Activated T-cell treated with anti-CD3 and anti-CD28 coated beads, Interleukin-2, amount 50 U/mL, for 72 hours (primary cell): ENCODE measurements around the gene SPINK8. TPM values are rescaled to one million over a fixed set of nuclear protein-coding genes. Genes with fewer than 3 reads are reported as not detected.
"Not testable (repeated sequence)": the region's sequence is repeated elsewhere in the genome, so short reads cannot be mapped to it uniquely, and the experiment has no call there.

ENCODE experiments used
- ATAC-seq, 2 donors: fragments of 150-1000 bp; cut with Tn5 transposase; replicated peaks in 1 of 2; 2 replicates each; pipeline ENCODE4 v1.10.0; 2021; ENCODE audit warnings: moderate library complexity in 2 of 2, mild to moderate bottlenecking in 1 of 2
- DNase-seq, 2 donors: peaks; one replicate each; pipeline ENCODE4 v3.0.0; 2021 to 2022; ENCODE audit warnings: mixed read lengths in 1 of 2
- H3K27ac Mint-ChIP-seq: one replicate; pipeline ENCODE4 v1.8.0; 2022; ENCODE audit warnings: mild to moderate bottlenecking, moderate library complexity, mixed read lengths
- H3K27me3 Mint-ChIP-seq: one replicate; pipeline ENCODE4 v1.8.0; 2022; ENCODE audit warnings: low read depth, mixed read lengths
- H3K36me3 Mint-ChIP-seq, 2 donors: one replicate each; pipeline ENCODE4 v1.8.0; 2022; ENCODE audit warnings: mixed read lengths in 2 of 2, mild to moderate bottlenecking in 1 of 2; ENCODE audit not compliant: insufficient read depth in 2 of 2
- H3K4me1 Mint-ChIP-seq: one replicate; pipeline ENCODE4 v1.8.0; 2022; ENCODE audit warnings: low read depth, mixed read lengths
- H3K4me3 Mint-ChIP-seq, 2 donors: one replicate each; pipeline ENCODE4 v1.8.0; 2022; ENCODE audit warnings: mild to moderate bottlenecking in 2 of 2, mixed read lengths in 2 of 2, moderate library complexity in 2 of 2
- H3K9me3 Mint-ChIP-seq, 2 donors: one replicate each; pipeline ENCODE4 v1.8.0; 2022; ENCODE audit warnings: mixed read lengths in 2 of 2
- total RNA-seq, 2 donors: library from RNA; stranded (reverse); gene quantifications; one replicate each; pipeline ENCODE4 v1.2.3, GENCODE V29; 2022

The SPINK8 gene
- not detected for total RNA-seq

DNA sequence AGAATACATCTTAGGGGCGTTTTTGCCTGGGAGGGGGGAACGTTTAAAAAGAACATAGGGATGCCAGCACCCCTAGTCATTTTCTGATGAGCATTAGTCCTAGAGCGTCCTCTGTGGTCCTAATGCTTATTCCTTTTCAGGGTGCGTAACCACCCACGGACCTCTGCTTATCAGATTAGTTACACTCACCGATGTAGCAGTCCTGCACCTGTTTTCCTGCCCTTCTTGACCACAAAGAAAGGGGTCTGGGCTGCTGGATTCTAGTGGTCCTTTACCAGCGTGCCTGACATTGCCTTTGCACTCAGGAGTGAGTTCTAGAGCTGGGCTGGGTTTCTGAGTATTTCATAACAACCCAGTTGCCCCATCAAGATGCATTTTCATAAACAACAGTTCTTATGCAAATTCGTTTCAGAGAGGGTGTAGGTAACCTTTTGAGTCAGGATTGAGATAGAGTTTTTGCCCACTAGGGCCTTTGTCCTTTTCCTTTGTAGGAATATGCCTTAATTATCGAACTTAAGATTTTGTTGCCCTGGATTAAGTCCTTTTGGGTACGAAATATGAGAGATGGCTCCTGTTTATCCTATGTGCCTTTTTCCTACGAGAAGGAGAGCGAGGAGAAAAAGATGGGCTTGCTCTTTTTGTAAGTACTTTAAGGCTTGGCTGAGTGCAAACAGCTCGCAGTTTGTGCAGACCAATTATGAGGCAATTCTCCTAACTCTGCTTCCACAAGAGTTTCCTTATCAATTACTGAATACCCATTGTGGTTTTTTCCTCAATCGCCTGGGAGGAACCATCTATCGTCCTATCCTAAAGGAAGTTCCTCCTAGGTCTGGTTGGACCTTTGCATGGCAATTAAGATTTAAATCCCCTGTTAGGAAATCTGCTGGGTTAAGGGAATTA is at the start of gene SPINK8:
SPINK8 (minus strand) TSS at position 316 of the 900 bp plus-strand sequence. CDS start 5,320 bp downstream, outside the sequence.
- H3K4me1 Mint-ChIP-seq, H3K9me3 Mint-ChIP-seq, H3K4me3 Mint-ChIP-seq, H3K36me3 Mint-ChIP-seq, ATAC-seq, DNase-seq, H3K27ac Mint-ChIP-seq: not testable (repeated sequence)
- peaks cover 20% of the 10 kb centered on the region for H3K27me3 Mint-ChIP-seq

- Mint-ChIP-seq H3K4me3 (no peak overlapping the region), H3K27me3 (peaks cover 3% of the 10 kb centered on the region), H3K4me1 (no peaks in the 10 kb centered on the region), H3K36me3 (no peaks in the 10 kb centered on the region), H3K27ac (no peak overlapping the region), H3K9me3 (no peaks in the 10 kb centered on the region)
- ATAC-seq (no peak), DNase-seq (no peak)
Observed at GRCh38 chr3:48372862-48373435, 39.5 kb upstream of the SPINK8 start.

- DNase-seq (no peak), ATAC-seq (no peak)
- H3K36me3 Mint-ChIP-seq = no peaks in the 10 kb centered on the region
- no peak overlapping the region for H3K4me3 Mint-ChIP-seq
- H3K4me1 Mint-ChIP-seq = no peaks in the 10 kb centered on the region
- no peaks in the 10 kb centered on the region for H3K9me3 Mint-ChIP-seq
- no peaks in the 10 kb centered on the region for H3K27me3 Mint-ChIP-seq
- no peak overlapping the region for H3K27ac Mint-ChIP-seq
Observed at GRCh38 chr3:48372377-48372770, 38.9 kb upstream of the SPINK8 start.

- Mint-ChIP-seq H3K27me3 (no peaks in the 10 kb centered on the region), H3K4me3 (no peak within 1 kb of the TSS), H3K9me3 (no peaks in the 10 kb centered on the region), H3K36me3 (no peaks in the 10 kb centered on the region), H3K27ac (no peak within 1 kb of the TSS), H3K4me1 (no peaks in the 10 kb centered on the region)
- DNase-seq (no peak), ATAC-seq (no peak)
Observed at GRCh38 chr3:48371651-48372376, 38.4 kb upstream of the SPINK8 start, which contains the start of gene FBXW12. Gene FBXW12 (plus strand): TSS chr3:48372219. CDS start chr3:48372768, 549 bp downstream.

- Mint-ChIP-seq H3K4me1 (no peaks in the 10 kb centered on the region), H3K27ac (no peak overlapping the region), H3K27me3 (no peaks in the 10 kb centered on the region), H3K36me3 (no peaks in the 10 kb centered on the region), H3K4me3 (no peak overlapping the region), H3K9me3 (no peaks in the 10 kb centered on the region)
- DNase-seq (no peak), ATAC-seq (no peak)
Observed at GRCh38 chr3:48370333-48370713, 36.9 kb upstream of the SPINK8 start.

DNA sequence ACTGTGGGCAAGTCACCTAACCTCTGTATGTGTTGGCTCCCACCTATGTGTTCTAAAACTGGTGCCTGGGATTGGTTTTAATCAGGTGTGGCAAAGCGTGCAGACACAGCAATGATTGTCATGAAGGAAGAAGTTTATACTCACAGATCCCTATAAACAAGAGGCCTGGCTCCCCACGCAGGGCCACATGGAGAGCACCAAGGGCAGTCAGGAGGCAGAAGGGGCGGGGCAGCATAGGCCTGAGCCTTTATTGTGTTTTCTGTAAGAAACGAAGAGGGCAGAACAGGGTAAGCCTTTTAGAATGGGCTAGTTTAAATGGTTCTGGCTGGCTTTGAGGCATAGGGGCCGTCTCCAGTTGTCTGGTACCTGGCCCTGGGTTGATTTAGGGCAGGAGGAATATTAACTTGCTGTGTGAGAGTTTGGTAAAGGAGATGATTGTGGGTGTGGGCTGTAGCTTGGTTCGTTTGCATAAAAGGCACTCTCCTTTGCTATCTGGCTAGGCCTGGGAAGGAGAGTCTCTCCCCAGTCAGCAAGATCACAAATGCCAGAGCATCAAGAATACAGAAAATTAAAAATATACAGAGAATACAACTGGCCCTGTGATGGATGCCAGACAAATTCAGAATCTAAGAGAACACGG is 36.4 kb upstream of the SPINK8 start:
- Mint-ChIP-seq H3K4me1 (no peaks in the 10 kb centered on the region), H3K27ac (no peak overlapping the region), H3K4me3 (no peak overlapping the region), H3K9me3 (peaks cover under 1 to 2% of the 10 kb centered on the region in 2 donors), H3K36me3 (peaks cover 0 to under 1% of the 10 kb centered on the region in 2 donors), H3K27me3 (no peaks in the 10 kb centered on the region)
- DNase-seq (no peak), ATAC-seq (no peak)

DNA sequence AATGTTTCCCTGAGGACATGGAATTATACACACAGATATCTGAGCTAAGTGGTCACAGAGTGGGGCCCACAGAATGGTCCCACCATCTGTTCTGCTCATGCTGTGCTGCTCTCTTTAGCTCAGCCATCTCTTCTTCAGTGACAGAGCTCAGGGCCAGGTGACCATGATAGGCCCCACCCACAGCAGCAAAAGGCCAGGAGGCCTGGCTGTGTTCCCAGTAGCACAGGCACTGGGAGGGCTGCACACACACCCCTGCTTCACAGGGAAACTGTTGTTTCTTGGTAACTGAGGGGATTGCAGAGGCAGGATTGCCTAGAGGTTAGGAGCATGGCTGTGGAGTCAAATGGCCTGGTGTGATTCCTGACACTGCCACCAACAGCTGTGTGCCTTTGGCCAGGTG is 33.7 kb upstream of the SPINK8 start:
- Mint-ChIP-seq H3K9me3 (peaks cover 3 to 7% of the 10 kb centered on the region in 2 donors), H3K4me1 (no peaks in the 10 kb centered on the region), H3K4me3 (no peak overlapping the region), H3K27me3 (no peaks in the 10 kb centered on the region), H3K36me3 (peaks cover 0 to 1% of the 10 kb centered on the region in 2 donors), H3K27ac (no peak overlapping the region)
- ATAC-seq = no peak
- no peak for DNase-seq

- peaks cover 7 to 8% of the 10 kb centered on the region in 2 donors for H3K36me3 Mint-ChIP-seq
- H3K27ac Mint-ChIP-seq = no peak overlapping the region
- H3K4me1 Mint-ChIP-seq = no peaks in the 10 kb centered on the region
- H3K9me3 Mint-ChIP-seq = peaks cover 8 to 15% of the 10 kb centered on the region in 2 donors
- DNase-seq = no peak
- no peak for ATAC-seq
- H3K4me3 Mint-ChIP-seq = no peak overlapping the region
- H3K27me3 Mint-ChIP-seq = no peaks in the 10 kb centered on the region
Observed at GRCh38 chr3:48364840-48365239, 31.4 kb upstream of the SPINK8 start.

DNA sequence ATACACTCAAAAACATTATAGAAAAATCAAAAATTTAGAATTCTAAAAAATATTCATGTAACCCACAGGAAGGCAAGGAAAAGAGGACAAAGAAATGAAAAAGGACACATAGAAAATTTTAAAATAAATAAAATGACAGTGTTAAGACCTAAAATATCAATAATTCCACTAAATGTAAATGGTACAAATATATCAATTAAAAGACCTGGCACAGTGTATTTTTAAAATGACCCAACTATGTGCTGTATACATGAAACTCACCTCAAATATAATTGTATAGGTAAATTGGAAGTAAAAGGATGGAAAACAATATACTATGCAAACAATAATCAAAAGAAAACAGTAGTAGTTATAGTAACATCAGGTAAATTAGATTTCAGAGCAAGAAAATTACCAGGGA is 28.5 kb upstream of the SPINK8 start:
- H3K27ac Mint-ChIP-seq = no peak overlapping the region
- peaks cover 6% of the 10 kb centered on the region for H3K27me3 Mint-ChIP-seq
- H3K36me3 Mint-ChIP-seq = peaks cover 8 to 9% of the 10 kb centered on the region in 2 donors
- H3K9me3 Mint-ChIP-seq = peaks cover 8 to 15% of the 10 kb centered on the region in 2 donors
- no peaks in the 10 kb centered on the region for H3K4me1 Mint-ChIP-seq
- no peak overlapping the region for H3K4me3 Mint-ChIP-seq
- DNase-seq (no peak), ATAC-seq (no peak)

- peaks cover 5 to 7% of the 10 kb centered on the region in 2 donors for H3K36me3 Mint-ChIP-seq
- DNase-seq = no peak
- H3K4me1 Mint-ChIP-seq = no peaks in the 10 kb centered on the region
- ATAC-seq = no peak
- no peak overlapping the region for H3K27ac Mint-ChIP-seq
- H3K27me3 Mint-ChIP-seq = peaks cover 27% of the 10 kb centered on the region
- no peak overlapping the region for H3K4me3 Mint-ChIP-seq
- peaks cover 4 to 5% of the 10 kb centered on the region in 2 donors for H3K9me3 Mint-ChIP-seq
Observed at GRCh38 chr3:48356419-48356818, 23.0 kb upstream of the SPINK8 start.

- DNase-seq (no peak), ATAC-seq (no peak)
- Mint-ChIP-seq H3K9me3 (peaks cover 0 to 1% of the 10 kb centered on the region in 2 donors), H3K27me3 (peaks cover 21% of the 10 kb centered on the region), H3K4me3 (no peak overlapping the region), H3K4me1 (no peaks in the 10 kb centered on the region), H3K36me3 (no peaks in the 10 kb centered on the region), H3K27ac (no peak overlapping the region)
Observed at GRCh38 chr3:48353987-48354386, 20.5 kb upstream of the SPINK8 start.

DNA sequence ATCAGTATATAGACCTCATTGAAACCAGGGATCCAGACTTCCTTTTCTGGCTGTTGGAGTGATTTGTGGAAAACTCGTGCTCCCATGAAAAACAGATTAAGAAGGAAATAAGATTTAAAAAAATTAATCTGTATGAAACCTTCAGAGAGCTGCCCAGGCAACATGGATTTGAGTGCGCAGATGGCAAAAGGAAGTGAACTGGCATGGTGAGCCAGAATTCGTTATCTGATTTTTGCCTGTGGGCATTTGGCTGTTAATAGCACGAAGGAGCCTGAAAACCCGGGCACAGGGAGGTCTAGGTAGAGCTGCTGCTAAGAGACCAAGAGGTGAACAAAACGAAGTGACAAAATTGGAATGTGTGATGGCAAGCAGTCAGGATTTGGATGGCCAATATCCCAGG is 19.1 kb upstream of the SPINK8 start:
- H3K9me3 Mint-ChIP-seq = peaks cover 0 to 1% of the 10 kb centered on the region in 2 donors
- DNase-seq (no peak), ATAC-seq (no peak)
- no peak overlapping the region for H3K27ac Mint-ChIP-seq
- H3K36me3 Mint-ChIP-seq = no peaks in the 10 kb centered on the region
- no peak overlapping the region for H3K4me3 Mint-ChIP-seq
- H3K4me1 Mint-ChIP-seq = no peaks in the 10 kb centered on the region
- peaks cover 21% of the 10 kb centered on the region for H3K27me3 Mint-ChIP-seq

DNA sequence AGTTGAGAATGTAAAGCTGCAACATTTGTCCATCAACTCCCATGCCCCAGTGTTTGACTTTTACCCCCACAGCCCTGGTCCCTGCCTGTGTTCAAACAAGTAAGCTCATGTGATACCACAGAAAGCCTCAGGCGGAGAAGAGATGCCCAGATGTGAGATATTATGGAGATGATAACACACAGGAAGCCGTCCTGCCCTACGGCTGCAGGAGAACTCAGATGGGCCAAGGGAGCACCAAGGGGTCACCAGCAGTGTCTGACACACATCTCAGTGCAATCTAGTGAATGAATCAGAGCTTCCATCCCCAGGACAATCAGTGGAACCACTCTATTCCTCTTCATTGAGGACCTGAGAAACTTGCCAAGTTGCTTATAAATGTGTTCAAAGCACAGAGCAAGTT is 14.0 kb upstream of the SPINK8 start:
- no peaks in the 10 kb centered on the region for H3K36me3 Mint-ChIP-seq
- H3K4me3 Mint-ChIP-seq = no peak overlapping the region
- no peaks in the 10 kb centered on the region for H3K4me1 Mint-ChIP-seq
- ATAC-seq = no peak
- no peaks in the 10 kb centered on the region for H3K9me3 Mint-ChIP-seq
- H3K27me3 Mint-ChIP-seq = no peaks in the 10 kb centered on the region
- no peak overlapping the region for H3K27ac Mint-ChIP-seq
- DNase-seq = no peak
